ENCODE data around the gene UBAP2.

The UBAP2 gene

DNA sequence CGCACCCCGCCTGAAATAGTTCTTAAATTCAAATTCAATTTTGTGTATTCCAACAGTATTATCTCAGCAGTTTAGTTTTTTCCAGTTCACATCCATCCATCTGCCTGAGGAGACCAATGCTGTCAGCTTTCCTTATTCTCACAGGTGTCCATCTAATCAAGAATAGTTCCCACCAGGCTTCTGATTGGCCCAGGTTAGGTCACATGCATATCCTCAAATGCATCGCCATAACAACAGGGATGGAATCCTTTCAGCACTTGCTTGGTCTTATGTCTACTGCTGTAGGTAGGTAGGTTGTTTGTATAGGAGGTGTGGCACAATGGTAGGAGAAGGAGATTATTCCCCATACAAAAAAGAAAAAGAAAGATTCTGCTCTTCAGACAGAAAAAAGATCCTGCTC lies 140.6 kb downstream of the UBAP2 start:
- TF ChIP-seq CTCF (IDR thresholded peaks at IDR 0.05; ENCODE audit: borderline replicate concordance, control extremely low read depth, extremely low read depth, insufficient read depth, missing control alignments) = no peak
- in situ Hi-C loops (cut with MboI; ENCODE audit: low sequenced_read_pairs, unreplicated experiment) = no loop called here
- DNase-seq (ENCODE audit: low spot score) = no peak

GRCh38 chr9:33907347-33907746 lies 141.3 kb downstream of the UBAP2 start:
- in situ Hi-C loops (cut with MboI; ENCODE audit: low sequenced_read_pairs, unreplicated experiment) = no loop called here
- TF ChIP-seq CTCF (IDR thresholded peaks at IDR 0.05; ENCODE audit: borderline replicate concordance, control extremely low read depth, extremely low read depth, insufficient read depth, missing control alignments) = no peak
- no peak for DNase-seq (ENCODE audit: low spot score)

DNA sequence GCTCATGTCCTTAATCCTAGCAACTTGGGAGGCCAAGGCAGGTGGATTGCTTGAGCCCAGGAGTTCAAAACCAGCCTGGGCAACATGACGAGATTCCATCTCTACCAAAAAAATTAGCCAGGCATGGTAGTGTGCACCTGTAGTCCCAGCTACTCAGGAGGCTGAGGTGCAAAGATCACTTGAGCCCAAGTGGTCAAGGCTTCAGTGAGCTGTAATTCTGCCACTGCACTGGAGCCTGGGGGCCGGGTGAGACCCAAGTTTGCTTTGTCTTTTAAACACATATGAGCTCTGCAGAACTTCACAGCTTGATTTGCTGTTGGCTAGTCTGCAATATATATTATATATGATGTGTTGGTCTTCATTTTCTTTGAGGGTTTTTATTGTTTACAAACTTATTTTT lies 141.9 kb downstream of the UBAP2 start:
- DNase-seq (ENCODE audit: low spot score) = no peak
- no peak for TF ChIP-seq CTCF (IDR thresholded peaks at IDR 0.05; ENCODE audit: borderline replicate concordance, control extremely low read depth, extremely low read depth, insufficient read depth, missing control alignments)
- in situ Hi-C loops (cut with MboI; ENCODE audit: low sequenced_read_pairs, unreplicated experiment) = no loop called here

DNA sequence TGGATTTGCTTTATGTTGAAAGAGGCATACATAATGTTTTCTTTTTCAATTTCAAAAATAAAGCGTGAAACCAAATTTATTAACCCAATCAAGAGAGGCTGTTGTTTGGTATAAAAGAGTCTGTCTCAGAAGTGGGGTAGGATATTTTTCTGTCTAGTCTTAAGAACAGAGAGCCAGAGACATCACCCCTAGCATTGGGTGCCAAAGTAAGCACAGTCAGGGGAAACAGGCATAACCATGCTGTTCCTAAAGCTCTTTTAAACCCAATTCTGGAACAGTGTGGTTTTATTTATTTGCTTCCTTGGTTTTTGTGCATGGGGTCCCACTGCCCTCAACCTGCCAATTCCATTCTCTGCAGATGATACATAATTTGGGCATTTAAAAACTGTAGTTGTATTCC lies 143.6 kb downstream of the UBAP2 start:
- in situ Hi-C loops (cut with MboI; ENCODE audit: low sequenced_read_pairs, unreplicated experiment) = no loop called here
- DNase-seq (ENCODE audit: low spot score) = no peak
- TF ChIP-seq CTCF (IDR thresholded peaks at IDR 0.05; ENCODE audit: borderline replicate concordance, control extremely low read depth, extremely low read depth, insufficient read depth, missing control alignments) = no peak

DNA sequence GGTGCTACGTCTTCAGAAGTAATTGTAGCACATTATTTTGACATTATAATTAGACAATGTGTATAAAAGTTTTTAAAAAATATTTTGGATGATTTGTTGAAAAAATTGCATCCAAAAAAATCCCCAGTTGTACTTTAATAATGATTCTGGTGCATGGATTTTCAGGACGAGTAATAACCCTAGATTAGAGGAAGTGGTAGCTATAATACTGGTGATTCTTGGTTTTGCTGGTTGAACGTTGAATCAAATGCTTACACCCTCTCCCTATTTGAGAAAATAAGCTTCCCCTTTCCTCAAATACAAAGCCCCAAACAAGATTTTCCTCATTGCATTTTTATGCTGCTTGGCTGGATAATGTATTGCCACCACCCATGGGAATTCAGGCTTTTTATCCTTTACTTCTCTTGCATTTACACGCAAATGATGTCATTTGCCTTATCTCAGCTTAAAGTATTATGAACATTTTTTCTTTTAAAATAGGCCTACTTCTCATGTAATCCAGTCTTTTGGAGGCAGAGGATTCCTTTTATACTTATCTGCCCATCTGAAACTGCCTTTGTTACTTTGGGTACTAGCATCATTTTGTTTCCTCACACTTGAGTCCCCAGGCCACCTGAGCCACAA lies 145.4 kb downstream of the UBAP2 start:
- no peak for DNase-seq (ENCODE audit: low spot score)
- no peak for TF ChIP-seq CTCF (IDR thresholded peaks at IDR 0.05; ENCODE audit: borderline replicate concordance, control extremely low read depth, extremely low read depth, insufficient read depth, missing control alignments)
- in situ Hi-C loops (cut with MboI; ENCODE audit: low sequenced_read_pairs, unreplicated experiment) = no loop called here

- in situ Hi-C loops (cut with MboI; ENCODE audit: low sequenced_read_pairs, unreplicated experiment) = no loop called here
- DNase-seq (ENCODE audit: low spot score) = no peak
- TF ChIP-seq CTCF (IDR thresholded peaks at IDR 0.05; ENCODE audit: borderline replicate concordance, control extremely low read depth, extremely low read depth, insufficient read depth, missing control alignments) = no peak
These were observed 154.4 kb downstream of the UBAP2 start for GRCh38 chr9:33894316-33894715.
